ENCODE results near the gene ACACB.

GRCh38 chr12:109241936-109242335 is 125.5 kb downstream of the ACACB start:
- TF ChIP-seq CTCF (IDR thresholded peaks at IDR 0.05) (no peak), POLR2A (IDR thresholded peaks at IDR 0.05) (no peak)

Measured in heart left ventricle (tissue), 13 donors.